Hematopoietic multipotent progenitor cell treated with erythropoietin and hydrocortisone succinate and interleukin-3 and kit ligand, for 6 days (in vitro differentiated cells): ENCODE results near the gene EPB41L2.
"Not testable (repeated sequence)": the region's sequence is repeated elsewhere in the genome, so short reads cannot be mapped to it uniquely, and the experiment has no call there.

Experiments used
- DNase-seq: peaks from one replicate; pipeline ENCODE4 v3.0.0-alpha.2; 2015

EPB41L2 gene

DNA sequence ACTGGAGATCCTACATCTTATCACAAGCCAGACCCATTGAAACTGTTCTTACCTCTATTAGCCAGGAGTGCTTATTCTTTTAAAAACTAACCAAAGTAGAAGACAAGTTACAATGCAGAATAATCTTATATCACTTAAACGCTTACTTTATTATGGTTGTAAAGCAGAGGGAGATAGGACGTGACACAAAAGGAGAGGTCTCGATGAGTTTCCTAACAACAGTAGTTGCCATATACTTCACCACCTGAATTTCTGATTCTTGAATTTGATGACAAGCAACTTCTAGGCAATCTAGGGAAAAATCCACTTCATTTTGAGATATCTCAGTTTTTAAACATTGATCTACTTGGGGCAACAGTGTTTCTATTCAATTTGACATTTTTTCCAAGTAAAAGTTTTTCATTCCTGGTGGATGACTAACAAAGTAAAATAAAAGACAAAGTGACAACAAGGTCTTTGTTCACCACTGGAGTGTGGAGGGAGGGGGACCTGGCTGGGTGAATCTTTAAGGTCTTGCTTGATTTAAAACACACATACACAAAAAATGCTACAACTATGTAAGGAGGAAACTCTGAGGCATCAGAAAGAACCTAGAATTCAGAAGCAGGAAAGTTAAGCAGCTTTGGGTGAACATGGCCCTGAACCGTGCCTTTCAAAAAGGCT, 125.0 kb downstream of the EPB41L2 start:
- DNase-seq = no peak

DNA sequence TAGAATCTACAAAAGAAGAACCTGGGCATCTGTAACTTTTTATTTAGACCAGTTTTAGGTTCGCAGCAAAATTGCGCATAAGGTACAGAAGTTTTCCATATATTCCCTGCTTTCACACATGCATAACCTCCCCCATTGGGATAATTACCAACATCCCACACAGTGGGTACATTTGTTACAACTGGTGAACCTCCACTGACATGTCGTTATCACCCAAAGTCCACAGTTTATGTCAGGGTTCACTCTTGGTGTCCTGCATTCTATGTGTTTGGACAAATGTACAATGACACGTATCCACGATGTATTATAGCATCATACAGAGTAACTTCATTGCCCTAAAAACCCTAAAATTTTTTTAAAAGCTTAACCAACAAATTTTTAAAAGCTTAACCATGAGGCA, 126.1 kb downstream of the EPB41L2 start:
- no peak for DNase-seq

DNA sequence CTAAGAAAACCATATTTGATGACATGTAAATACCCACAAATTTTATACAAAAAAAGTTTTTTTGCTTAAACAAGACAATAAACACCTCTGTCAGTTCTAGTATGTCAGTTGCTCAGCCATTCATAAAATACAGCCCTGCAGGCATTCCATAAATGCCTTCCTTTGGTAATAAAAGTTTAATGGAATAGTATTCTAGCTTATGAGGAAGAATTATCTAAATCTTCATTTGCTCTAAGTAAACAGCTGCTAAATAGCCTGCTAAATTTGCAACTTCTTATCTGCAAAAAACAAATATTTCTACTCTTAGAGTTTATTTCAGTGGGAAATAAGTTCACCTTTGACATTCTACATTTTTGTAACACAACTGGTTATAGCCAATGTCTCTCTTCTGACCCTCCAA, 127.1 kb downstream of the EPB41L2 start:
- DNase-seq = no peak

DNA sequence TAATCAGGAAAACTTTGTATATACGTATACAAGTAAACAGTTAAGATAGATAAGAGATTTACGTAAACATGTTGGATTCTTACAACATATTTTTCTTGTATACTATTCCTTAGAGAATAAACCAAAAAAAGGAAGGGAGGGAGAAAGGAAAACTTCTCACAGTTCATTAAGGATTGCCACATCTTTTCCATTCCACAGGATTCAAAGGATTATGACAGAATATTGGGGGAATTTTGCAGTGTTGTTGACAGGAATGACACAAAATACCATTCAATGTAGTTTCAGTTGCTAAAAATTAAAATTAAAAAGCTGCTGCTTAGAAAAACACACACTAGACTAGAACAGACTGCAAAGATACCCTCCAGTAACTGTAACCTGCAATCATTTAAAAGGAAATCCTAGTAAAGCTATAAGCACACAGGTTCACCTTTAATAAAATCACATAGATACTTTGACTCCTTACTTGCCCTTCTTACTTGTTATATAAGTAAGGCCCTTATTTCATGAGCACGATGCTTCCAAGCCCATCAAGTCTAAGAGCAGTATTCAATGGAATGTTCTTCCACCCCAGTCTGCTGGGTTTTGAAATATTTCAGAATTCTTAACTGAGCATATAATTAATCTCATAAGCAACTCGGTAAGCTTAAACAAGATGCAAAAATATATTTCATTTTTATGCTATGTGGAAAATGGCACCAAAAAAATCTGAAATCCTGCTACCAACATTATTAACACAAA, 128.0 kb downstream of the EPB41L2 start:
- no peak for DNase-seq

DNA sequence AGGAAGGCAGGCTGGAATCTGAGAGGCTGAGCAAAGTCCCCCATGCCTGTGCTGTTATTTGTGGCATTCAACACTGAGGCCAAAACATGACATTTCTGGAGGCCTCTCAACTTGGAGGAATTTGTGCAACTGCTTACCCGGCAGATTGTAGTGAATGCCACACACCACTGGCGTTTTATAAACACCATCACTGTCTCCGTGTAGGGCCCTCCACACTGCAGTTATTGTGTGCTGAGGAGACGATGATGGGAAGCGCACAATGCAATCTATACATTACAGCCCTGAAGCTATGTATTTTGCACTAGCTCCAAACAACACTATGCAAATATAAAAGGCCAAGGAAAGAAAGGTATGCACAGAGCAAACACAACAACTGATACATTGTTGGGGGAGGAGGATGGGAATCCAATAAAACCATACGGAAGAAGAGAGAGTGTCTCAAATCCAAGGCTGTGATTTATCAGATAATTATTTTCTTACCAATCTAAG, 129.3 kb downstream of the EPB41L2 start:
- no peak for DNase-seq

DNA sequence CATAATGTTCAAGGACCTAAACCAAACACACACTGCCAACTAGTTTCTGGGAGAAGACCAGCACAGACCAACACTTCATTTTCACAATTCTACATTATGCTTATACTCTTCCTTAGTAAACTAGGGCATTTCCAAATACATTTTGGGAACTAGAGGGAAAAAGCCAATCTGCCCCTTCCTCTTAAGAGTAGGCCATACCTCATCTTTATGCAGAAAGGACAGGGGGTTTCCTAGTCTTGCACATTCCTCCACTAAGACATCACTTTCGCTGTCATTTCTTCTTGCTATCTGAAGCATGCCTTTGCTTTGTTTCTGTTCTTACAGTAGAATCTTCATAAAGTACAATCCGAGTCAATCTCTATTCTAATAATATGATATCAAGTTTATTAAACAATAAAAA, 130.1 kb downstream of the EPB41L2 start:
- DNase-seq = no peak

DNA sequence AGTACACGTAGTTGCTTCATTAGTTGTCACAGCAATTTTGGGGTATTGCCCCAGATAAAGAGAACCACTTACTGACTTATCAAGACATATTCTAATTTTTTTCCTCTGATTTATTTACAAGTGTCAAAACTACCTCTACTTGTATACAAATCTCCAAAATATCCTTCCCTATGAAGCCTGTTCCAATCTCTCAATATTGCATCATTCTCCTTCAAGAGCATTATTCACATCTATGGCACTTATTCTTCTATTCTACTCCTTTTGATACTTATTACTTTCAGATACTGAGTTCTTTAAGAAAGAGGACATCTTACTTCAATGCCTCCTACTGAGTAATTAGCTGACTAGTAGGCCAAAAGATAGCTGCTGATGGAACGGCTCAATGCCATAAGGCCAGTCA, 130.6 kb downstream of the EPB41L2 start:
- DNase-seq = no peak

DNA sequence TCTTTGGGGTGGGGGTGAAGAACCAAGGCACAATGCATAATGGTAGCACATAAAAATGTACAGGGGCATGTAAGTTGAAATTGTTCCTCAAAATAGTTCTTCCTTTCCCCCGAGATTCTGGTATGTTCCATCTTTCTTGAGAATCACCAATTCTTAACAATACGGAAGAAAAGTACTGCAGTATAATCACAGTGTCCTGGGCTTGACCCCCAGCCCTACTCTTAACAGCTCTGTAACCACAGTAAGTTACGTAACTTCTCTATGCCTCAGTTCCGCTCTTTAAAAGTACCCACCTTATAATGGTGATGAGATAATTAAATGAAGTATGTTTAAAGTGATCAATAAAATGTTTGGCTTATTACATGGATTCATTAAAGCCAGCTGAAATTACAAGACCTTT, 131.4 kb downstream of the EPB41L2 start:
- DNase-seq = no peak

DNA sequence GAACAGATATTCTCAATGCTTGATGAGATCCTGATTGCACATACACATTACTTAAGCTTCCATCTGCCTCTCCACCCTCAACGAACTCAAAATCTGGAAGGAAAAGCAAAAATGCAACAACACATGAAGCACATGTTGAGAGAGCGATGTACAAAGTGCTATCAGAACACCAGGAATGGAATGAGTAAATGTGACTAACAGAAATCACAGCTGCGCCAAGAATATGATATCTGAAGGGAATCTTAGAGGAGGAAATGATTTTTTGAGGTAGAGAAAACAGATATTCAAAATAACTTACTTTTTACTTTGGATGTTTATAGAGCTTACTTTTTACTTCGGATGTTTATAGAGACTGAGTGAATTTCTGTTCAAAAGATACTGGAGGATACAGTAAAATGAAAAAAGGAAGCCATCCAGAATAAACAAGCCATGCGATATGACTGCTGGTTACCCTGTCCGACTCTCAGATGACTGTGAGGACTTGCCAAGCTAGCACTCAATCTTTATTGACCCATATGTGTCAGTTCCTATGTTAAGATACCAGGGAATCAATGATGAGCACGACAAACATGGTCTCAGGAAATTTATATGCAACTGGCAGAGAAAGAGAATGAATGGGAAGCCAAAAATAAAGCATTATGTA, 133.9 kb downstream of the EPB41L2 start:
- DNase-seq = no peak

DNA sequence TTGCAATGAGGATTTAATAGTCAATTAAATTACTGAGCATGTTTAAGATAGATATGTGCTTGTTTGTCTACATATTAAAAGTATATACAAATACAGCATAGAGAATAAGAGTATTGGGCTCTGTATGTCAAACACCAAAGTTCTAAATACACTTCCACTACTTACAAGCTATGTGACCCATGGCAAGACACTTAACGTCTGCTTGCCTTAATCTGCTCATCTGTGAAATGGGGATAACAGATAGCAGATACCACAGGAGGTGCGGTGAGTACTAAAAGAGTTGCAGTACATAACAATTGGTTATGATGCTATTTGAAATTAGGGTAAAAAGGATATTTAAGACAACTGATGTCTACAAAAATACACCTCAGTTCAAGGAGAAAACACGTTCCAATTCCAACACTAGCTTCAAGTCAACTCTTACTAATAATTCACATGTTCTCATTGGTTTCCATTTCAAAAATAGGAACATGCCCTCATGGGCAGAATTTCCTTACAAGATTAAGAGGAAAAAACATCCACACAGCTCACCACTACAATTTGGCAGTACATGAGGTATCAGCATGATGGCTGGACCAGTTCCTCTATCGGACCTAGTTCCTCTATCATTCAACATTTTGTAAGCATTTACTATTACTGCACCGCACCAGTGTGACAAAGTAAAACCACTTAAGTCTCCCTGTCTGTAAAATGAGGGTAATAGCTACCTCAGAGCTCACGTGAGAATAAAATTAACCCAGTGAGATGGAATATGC, 134.7 kb downstream of the EPB41L2 start:
- peak; percentile 9 for DNase-seq

DNA sequence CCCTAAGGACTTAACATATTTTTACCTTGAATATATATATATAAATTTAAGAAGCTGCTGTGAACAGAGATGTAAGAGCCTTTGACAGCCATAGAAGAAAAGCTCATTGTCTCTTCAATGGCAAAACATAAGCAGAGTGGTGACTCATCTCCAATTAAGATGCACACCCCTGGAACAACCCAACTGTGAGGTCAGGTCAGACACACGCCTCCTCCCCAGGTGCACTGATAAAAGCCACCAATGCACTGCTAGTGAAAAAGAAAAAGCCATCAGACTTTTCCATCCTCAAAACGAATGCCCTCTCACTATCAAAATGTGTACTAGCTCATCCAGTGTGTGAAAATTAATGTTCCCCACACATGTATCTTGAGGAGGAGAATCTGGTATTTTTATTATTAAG, 135.7 kb downstream of the EPB41L2 start:
- no peak for DNase-seq

DNA sequence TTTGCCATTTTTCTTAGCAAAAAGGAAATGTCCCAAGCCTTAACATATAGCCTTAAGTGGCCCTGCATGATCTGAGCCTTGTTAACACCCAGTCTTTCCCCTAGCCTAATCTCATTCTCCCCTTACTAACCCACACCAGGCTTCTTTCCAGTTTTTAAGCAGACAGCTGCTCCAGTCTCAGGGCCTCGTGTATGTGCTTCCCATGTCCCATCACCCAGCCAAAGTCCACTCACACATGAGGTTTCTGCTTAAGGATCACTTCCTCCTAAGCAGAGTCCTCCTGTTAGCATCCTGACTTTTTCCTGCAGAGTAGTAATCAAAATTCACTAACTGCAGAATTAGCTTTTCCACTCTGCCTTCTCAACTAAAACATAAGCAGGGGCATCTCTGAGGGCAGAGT, 139.7 kb downstream of the EPB41L2 start:
- DNase-seq = no peak

DNA sequence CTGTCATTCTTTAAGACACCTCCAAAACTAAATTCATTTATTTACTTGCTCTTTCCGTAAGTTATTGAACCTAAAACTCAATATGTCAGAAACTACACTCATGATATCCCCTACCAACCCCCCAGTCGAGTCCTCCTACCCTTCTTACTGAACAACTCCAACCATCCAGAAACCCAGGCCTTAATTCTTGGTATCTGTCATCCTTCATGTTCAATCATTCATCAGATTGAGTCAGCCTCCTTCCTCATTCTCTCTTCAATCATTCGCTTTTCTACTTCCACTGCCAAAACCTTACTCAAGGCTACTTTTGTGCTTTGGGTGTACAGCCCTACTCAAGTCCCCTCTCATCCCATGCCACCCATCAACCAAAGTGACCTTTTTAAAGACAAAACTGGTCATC, 140.1 kb downstream of the EPB41L2 start:
- DNase-seq = no peak

DNA sequence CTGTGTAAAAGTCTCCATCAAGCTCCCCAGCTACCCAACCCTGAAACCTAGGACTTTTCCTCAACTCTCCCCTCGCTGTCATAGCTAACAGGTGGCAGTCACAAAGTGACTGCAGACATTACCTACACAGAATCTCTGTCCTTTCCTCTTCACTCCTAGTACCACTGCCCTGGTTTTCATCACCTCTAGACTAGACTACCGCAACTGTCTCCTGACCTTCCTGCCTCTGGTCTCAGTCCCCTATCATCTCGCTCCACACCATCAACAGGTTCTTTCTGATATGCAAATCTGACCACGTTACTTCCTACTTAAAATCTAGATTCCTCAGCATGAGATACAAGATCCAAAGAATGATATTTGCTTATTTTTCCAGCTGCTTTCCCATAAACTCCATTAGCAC, 142.1 kb downstream of the EPB41L2 start:
- DNase-seq = no peak

DNA sequence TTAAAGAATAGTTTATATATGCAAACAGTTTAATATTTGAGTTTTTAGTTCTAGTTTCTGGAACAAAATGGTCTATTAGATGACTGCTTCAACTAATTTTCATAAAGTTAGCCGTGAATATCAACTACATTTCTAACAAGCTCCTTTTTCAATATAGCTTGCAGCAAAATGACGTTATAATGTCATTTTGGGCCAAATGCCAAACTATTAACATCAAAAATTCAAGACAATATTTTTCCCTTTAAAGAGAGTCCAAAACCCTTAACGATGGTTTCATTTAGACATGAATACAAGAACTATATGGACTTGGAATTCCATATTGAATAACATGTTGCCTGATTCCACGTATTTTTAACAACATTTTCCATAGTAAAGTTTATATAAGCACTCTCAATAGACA, 144.9 kb downstream of the EPB41L2 start:
- DNase-seq = no peak

DNA sequence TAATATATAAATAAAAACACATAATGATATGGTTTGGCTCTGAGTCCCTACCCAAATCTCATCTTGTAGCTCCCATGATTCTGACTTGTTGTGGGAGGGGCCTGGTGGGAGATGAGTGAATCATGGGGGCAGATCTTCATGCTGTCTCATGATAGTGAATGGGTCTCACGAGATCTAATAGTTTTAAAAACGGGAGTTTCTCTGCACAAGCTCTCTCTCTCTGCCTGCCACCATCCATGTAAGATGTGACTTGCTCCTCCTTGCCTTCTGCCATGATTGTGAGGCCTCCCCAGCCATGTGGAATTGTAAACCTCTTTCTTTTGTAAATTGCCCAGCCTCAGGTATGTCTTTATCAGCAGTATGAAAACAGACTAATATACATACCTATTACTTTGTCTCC, 147.4 kb downstream of the EPB41L2 start:
- DNase-seq = not testable (repeated sequence)

DNA sequence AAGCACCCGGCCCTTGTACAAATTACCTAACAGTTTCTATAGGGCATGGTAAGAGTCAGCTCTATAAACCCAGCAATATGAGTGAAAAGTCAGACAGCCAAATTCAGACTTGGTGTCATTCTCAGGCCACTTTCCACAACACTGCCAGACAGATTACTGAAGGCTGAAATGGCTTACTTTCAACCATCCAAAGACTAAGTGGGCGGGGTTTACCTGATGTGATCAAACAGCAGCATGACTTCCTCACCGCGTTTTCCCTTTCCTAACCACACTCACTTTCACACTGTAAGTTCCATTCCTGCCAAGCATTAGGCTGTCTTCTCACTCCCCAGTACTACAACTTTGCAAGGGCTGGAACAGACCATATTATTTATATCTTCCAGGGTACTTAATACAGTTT, 149.9 kb downstream of the EPB41L2 start:
- DNase-seq = peak; percentile 51

DNA sequence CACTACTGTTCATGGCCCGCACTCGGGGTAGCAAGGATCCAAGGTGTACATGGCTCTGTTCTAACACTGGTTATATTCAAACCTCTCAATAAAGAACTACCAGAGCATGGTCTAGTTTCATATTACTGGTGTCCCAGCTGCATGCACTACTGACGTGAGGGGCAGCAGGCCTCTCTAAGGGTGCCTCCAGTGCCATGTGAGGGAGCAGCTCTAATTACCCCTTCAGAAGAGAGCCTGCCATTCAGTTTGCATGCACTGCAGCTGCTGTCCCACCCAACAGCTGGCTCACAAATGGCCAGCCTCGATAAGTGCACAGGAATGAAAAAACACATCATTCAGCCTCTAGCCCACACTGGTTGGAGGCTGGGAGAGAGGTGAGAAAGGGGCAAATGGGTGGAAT, 150.6 kb downstream of the EPB41L2 start:
- no peak for DNase-seq

DNA sequence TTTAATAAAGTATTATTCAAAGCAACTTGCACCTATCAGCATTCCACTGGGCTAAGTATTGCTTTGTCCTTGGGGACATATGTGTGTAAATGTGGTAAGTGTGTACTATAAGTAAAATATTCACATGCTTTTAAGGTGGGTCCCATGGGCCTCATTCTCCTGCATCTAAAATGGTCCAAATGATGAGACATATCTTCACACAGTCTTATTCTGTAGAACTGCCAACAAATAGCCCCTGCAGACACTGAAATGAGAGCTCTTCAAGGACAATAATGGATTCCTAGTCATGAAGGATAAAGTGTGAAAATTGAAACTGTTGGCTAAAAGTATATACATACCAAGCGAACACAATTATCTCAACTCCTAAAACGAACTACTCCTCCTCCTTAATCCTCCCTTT, 154.1 kb downstream of the EPB41L2 start:
- no peak for DNase-seq

DNA sequence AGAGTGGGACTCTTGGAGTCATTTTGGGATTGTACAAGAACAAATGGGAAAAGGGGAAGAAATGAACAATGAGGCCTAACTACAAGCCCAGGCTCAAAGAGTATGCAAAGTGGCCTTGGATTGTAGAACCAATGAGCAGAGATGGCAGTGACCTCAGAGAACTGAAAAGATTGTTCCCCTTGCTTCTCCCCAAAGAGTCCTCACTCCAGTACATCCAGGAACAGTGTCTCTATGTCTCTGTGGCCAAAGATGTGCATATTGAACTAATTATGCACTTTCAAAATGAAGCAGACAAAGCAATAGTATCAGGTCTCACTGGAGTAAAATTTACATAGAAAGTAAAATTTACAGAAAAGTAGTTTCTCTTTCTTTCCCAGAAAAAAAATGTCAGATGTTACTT, 154.9 kb downstream of the EPB41L2 start:
- DNase-seq = no peak

DNA sequence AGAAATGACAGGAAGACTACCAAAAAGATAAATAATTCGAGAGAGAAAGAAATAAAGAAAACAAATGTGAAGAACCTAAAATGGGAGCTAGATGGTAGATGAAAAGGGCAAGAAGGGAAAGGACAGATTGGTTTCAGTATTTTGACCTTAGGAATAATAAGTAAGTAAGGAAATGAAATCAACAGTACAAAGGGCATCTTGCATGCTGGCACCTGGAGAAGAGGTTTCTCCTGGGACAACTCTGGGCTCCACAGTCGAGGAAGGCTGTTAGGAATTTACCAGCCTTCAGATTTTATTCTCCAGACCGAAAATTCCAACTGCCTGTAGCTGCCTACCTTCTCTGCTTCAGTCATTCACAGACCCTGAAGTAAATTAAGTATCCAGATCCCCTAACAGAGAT, 155.4 kb downstream of the EPB41L2 start:
- DNase-seq = no peak

DNA sequence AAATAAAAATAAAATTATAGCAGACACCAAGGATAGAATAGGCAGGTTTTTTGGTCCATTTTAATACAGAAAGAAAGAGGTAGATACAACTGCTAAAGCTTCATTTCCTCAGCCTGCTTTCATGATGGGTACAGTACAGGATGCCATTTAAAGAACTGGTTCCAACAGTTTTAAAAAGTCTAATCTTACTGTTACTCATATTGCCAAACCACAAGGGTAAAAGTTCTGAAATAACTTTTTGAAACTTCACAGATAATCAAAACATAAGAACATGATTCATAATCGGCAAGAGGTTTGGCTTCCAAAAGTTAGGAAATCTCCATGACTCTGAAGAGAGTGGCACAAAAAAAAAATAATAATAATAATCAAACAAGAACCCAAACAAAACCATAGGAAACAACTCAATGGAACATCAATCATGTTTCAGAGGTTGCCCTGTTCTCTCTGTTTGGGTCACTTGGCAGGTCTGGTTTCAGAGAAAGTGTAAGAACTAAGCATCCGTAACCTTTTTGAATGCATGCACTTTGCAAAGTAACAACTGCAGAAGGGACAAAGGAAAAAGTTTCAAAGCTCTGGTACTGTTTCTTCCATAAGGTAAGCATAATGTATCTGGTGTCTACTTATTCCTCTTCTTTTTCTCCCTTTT, 156.2 kb downstream of the EPB41L2 start:
- DNase-seq = no peak

DNA sequence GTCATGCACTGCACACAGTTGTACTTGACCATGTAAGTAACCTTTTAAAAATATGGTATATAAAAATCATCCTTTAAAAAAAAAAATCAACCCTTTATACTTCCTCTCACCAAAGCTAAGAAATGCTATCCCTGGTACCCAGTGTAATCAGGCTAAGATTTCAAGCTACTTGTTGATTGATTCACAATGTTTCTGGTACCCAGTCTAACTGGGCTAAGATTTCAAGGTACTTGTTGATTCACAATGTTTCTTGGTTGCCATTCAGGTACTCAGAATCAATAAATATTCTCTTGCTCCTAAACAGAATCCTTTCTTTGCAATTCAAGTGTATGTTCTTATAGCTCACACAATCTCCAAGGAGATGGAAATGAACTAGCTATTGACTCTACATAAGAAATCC, 159.4 kb downstream of the EPB41L2 start:
- DNase-seq = no peak
